Measurements from ENCODE around the gene USP37.
"Not testable (repeated sequence)": the region's sequence is repeated elsewhere in the genome, so short reads cannot be mapped to it uniquely, and the experiment has no call there.

The USP37 gene

GRCh38 chr2:218557941-218558340 is 10.2 kb downstream of the USP37 start:
- CTCF ChIA-PET: interaction anchor here (1.2 to 1.7 kb wide), 2 partner anchors 9 to 14 kb away, joined by 4 read pairs; no protein-coding TSS in a partner anchor
- POLR2A ChIA-PET: no interaction called here
- no peak for DNase-seq (ENCODE audit: extremely low spot score)
- TF ChIP-seq, protein P1, sequence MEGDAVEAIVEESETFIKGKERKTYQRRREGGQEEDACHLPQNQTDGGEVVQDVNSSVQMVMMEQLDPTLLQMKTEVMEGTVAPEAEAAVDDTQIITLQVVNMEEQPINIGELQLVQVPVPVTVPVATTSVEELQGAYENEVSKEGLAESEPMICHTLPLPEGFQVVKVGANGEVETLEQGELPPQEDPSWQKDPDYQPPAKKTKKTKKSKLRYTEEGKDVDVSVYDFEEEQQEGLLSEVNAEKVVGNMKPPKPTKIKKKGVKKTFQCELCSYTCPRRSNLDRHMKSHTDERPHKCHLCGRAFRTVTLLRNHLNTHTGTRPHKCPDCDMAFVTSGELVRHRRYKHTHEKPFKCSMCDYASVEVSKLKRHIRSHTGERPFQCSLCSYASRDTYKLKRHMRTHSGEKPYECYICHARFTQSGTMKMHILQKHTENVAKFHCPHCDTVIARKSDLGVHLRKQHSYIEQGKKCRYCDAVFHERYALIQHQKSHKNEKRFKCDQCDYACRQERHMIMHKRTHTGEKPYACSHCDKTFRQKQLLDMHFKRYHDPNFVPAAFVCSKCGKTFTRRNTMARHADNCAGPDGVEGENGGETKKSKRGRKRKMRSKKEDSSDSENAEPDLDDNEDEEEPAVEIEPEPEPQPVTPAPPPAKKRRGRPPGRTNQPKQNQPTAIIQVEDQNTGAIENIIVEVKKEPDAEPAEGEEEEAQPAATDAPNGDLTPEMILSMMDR (IDR thresholded peaks at IDR 0.05; ENCODE audit: control extremely low read depth, extremely low read depth, low read depth, missing control alignments): no peak

- no peak for DNase-seq (ENCODE audit: extremely low spot score)
- CTCF ChIA-PET: no interaction called here
- POLR2A ChIA-PET: no interaction called here
- TF ChIP-seq, protein P1 (IDR thresholded peaks at IDR 0.05; ENCODE audit: control extremely low read depth, extremely low read depth, low read depth, missing control alignments): no peak
Observed at GRCh38 chr2:218555527-218555926, 12.6 kb downstream of the USP37 start.

GRCh38 chr2:218554225-218554624 is 13.9 kb downstream of the USP37 start:
- CTCF ChIA-PET: interaction anchor here (1.6 kb wide), 1 partner anchor 23 kb away, joined by 3 read pairs; no protein-coding TSS in a partner anchor
- POLR2A ChIA-PET: not testable (repeated sequence)

GRCh38 chr2:218547978-218548377 is 20.2 kb downstream of the USP37 start:
- DNase-seq (ENCODE audit: extremely low spot score): no peak
- CTCF ChIA-PET: interaction anchor here (1.1 to 1.6 kb wide), 4 partner anchors 11 to 300 kb away, joined by 3 to 4 read pairs (median 3); no protein-coding TSS in a partner anchor
- TF ChIP-seq, protein P1 (IDR thresholded peaks at IDR 0.05; ENCODE audit: control extremely low read depth, extremely low read depth, low read depth, missing control alignments): no peak
- POLR2A ChIA-PET: no interaction called here

More at GRCh38 chr2:218554225-218554624, 13.9 kb downstream of the USP37 start:
- not testable (repeated sequence) for DNase-seq (ENCODE audit: extremely low spot score)

- ChIA-PET POLR2A (no interaction called here), CTCF (interaction anchor here (1.1 to 1.6 kb wide), 4 partner anchors 10 to 300 kb away, joined by 3 to 4 read pairs (median 3); no protein-coding TSS in a partner anchor)
- no peak for DNase-seq (ENCODE audit: extremely low spot score)
- TF ChIP-seq, protein P1 (IDR thresholded peaks at IDR 0.05; ENCODE audit: control extremely low read depth, extremely low read depth, low read depth, missing control alignments): no peak
Observed at GRCh38 chr2:218547511-218547910, 20.6 kb downstream of the USP37 start.

DNA sequence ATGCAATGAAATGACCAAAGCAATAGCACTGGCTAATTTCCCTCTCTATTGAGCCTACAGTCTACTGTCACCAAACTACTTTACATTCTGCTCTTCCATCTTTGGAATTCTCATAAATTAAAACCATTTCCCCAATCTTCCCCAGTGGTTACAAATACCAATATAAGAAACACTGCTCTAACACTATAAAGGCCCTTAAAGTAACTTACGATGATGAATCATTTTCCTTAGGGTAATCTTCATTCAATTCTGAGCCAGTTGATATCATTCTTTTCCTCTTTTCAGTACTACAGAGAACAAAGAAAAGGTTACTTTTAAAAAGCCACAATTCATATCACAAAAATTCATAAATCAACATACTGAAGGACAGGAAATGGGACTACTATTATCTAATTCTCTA is 22.1 kb downstream of the USP37 start:
- no peak for DNase-seq (ENCODE audit: extremely low spot score)
- TF ChIP-seq, protein P1 (IDR thresholded peaks at IDR 0.05; ENCODE audit: control extremely low read depth, extremely low read depth, low read depth, missing control alignments): no peak
- POLR2A ChIA-PET: no interaction called here
- CTCF ChIA-PET: no interaction called here

GRCh38 chr2:218540015-218540414 is 28.1 kb downstream of the USP37 start:
- CTCF ChIA-PET: no interaction called here

More at GRCh38 chr2:218540015-218540414, 28.1 kb downstream of the USP37 start:
- TF ChIP-seq, protein P1 (IDR thresholded peaks at IDR 0.05; ENCODE audit: control extremely low read depth, extremely low read depth, low read depth, missing control alignments): no peak
- POLR2A ChIA-PET: no interaction called here
- no peak for DNase-seq (ENCODE audit: extremely low spot score)
